Fibroblast of skin of right quadriceps (primary cell): ENCODE results near the gene AEN.
"Not testable (repeated sequence)": the region's sequence is repeated elsewhere in the genome, so short reads cannot be mapped to it uniquely, and the experiment has no call there.

Experiments
- DNase-seq: peaks from one replicate; pipeline ENCODE4 v3.0.0-alpha.2; 2013

AEN gene

GRCh38 chr15:88631464-88632028, 10.4 kb downstream of the AEN start:
- DNase-seq: no peak

DNA sequence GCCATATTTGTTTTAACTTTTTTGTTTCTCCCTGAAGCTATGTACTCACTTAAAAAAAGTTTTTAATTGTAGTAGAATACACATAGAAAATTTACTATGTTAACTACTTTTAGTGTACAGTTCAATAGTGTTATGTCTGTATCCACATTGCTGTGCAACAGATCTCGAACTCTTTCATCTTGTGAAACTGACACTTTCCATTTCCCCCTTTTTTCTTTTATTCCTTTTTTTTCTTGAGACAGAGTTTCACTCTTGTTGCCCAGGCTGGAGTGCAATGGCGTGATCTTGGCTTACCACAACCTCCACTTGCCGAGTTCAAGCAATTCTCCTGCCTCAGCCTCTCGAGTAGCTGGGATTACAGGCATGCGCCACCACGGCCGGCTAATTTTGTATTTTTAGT, 11.7 kb downstream of the AEN start:
- not testable (repeated sequence) for DNase-seq

- DNase-seq: no peak
Measured at GRCh38 chr15:88634449-88634848, 13.3 kb downstream of the AEN start.

GRCh38 chr15:88635318-88635717, 14.2 kb downstream of the AEN start:
- peak; percentile 25 for DNase-seq

DNA sequence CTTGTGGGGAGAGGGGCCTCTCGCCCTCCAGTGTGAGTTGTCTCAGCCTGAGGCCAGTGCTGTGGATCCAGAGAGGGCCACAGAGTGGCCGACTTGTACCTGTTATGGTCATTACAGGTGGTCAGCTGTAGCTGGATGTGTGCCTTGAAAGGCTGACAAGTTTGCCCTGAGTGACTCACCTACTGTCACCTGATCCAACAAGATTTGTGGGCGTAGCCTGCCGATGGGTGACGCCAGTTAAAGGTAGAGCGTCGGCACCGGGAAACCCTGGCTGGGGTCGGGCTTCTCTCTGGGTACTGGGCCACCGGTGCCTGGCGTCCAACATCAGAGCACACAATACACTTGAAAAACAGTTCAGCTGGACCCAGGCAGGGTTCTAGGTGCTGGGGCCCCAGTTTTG, 14.9 kb downstream of the AEN start:
- DNase-seq: no peak

- no peak for DNase-seq
Measured at GRCh38 chr15:88636654-88637053, 15.5 kb downstream of the AEN start.

DNA sequence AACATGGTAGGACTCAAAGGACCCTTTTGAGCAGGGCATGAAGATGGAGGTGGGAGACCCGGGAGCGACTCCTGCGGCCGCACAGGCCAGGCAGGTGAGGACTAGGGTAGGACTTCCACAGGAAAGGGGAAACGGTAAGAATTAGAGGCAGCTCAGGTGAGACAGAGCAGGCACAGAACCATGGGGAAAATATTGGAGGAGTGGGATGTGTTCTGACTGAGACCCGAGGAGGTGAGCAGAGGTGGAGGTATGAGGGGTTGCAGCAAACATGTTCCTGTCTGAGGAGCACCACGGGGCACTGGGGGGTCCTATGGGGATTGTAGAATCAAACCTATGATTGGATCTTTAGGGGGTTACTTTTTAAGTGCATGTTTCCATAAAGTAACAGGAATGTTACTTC, 16.3 kb downstream of the AEN start:
- no peak for DNase-seq

- DNase-seq: no peak
Measured at GRCh38 chr15:88637841-88638625, 16.9 kb downstream of the AEN start.

GRCh38 chr15:88638626-88639372, 17.7 kb downstream of the AEN start, which contains the start of gene ISG20:
Gene ISG20 (plus strand): TSS chr15:88639016. CDS start chr15:88639367, 351 bp downstream.
- DNase-seq: peak; percentile 95

GRCh38 chr15:88641959-88642452, 20.9 kb downstream of the AEN start:
- DNase-seq: no peak

GRCh38 chr15:88642514-88642913, 21.4 kb downstream of the AEN start:
- not testable (repeated sequence) for DNase-seq

GRCh38 chr15:88644741-88645140, 23.6 kb downstream of the AEN start:
- no peak for DNase-seq

DNA sequence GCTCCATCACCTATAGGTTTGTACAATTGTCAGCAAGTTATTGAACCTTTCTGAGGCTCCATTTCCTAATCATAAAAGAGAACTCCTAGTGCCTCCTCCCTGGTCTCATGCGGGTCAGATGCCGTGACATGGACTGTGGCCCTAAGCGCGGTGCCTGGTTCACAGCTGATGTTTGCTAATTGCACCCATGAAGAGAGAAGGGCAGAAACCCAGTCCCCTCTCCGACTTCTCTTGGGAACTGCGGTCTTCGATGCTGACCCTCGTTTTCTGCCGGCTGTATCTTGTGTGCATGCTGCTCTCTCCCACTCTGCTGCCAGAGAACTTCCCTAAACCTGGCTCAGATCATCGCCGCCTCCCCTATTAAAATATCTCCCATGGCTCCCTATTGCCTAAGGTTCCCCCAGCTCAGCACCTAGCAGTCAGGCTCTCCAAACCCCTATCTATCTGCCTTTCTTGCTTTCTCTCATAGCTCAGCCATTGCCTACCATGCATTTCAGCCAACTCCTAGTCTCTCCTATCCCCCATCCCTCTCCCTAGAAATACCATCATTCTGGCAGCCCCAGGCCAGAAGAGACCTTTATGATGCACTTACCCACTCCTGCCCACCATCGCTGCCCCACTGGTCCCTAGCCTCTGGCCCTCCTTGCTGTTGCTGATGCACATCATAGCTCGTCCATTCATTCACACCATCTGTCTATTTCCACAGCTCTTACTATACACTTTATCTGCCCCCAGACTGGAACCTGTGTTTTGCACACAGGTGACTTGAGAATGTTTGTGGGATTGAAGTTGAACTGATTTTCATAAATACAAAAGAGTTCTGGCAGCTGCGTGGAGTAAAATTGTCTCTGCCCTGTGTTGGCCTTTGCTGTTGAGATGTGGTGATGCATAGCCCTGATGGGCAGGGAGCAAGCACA, 24.3 kb downstream of the AEN start:
- DNase-seq: no peak

- no peak for DNase-seq
Measured at GRCh38 chr15:88646088-88646405, 24.9 kb downstream of the AEN start.

DNA sequence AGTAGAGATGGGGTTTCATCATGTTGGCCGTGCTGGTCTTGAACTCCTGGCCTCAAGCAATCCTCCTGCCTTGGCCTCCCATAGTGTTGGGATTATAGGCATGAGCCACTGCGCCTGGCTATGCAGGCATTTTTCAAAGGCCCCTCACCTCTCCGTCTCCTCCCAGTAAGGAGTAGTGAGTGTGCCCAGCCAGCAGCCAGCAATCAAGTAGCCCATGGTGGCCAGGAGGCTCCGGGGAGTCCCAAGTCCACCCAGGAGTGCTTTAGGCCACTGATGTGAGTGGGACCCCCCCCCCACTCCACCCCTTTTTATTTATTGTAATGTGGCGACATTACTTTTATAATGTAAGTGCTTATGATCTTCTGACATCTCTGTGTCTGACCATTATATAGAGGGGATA, 25.8 kb downstream of the AEN start:
- DNase-seq: no peak

GRCh38 chr15:88647351-88648105, 26.4 kb downstream of the AEN start:
- DNase-seq: no peak

GRCh38 chr15:88648357-88649214, 27.4 kb downstream of the AEN start:
- no peak for DNase-seq

- peak; percentile 95 for DNase-seq
Measured at GRCh38 chr15:88649286-88649733, 28.2 kb downstream of the AEN start.

GRCh38 chr15:88649753-88650551, 28.8 kb downstream of the AEN start:
- no peak for DNase-seq

GRCh38 chr15:88650556-88650955, 29.4 kb downstream of the AEN start:
- no peak for DNase-seq
